Measurements from ENCODE around the gene VCAN.

DNA sequence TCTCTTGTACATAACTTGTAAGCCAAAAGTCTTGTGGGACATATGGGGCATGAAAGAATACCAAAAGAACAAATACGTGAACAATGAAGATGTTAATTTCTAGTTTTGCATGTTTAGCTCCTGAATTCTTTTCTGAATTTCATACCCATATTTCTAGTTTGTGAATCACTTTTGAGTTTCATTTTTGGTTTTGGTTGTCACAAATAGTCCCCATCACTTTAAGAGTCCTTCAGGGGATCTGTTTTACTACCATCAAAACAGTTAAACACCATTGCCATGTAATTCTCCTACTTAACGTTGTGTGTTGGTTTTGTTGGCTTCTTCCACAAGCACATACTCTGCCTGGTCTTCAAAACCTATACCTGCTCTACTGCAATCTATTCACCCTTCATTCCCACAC is 27.0 kb downstream of the VCAN start:
- TF ChIP-seq POLR2A (IDR thresholded peaks at IDR 0.05) (no peak), POLR2AphosphoS5 (IDR thresholded peaks at IDR 0.05) (no peak)
- TF ChIP-seq, protein P1, sequence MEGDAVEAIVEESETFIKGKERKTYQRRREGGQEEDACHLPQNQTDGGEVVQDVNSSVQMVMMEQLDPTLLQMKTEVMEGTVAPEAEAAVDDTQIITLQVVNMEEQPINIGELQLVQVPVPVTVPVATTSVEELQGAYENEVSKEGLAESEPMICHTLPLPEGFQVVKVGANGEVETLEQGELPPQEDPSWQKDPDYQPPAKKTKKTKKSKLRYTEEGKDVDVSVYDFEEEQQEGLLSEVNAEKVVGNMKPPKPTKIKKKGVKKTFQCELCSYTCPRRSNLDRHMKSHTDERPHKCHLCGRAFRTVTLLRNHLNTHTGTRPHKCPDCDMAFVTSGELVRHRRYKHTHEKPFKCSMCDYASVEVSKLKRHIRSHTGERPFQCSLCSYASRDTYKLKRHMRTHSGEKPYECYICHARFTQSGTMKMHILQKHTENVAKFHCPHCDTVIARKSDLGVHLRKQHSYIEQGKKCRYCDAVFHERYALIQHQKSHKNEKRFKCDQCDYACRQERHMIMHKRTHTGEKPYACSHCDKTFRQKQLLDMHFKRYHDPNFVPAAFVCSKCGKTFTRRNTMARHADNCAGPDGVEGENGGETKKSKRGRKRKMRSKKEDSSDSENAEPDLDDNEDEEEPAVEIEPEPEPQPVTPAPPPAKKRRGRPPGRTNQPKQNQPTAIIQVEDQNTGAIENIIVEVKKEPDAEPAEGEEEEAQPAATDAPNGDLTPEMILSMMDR (IDR thresholded peaks at IDR 0.05) = no peak
